Neural progenitor cell (in vitro differentiated cells): Measurements from ENCODE around the gene TM4SF20. TPM values are rescaled to one million over a fixed set of nuclear protein-coding genes. Genes with fewer than 3 reads are reported as not detected.

Experiments used
- DNase-seq: peaks from one replicate; pipeline ENCODE4 v3.0.0-alpha.2; 2016; ENCODE audit warnings: low spot score
- H2AFZ ChIP-seq: fragments of 200-600 bp; sonication (generic); replicated peaks from 2 replicates; pipeline ENCODE4 v1.6.1; 2016; ENCODE audit warnings: antibody characterized with exemption
- H3F3A ChIP-seq: fragments of 200-600 bp; sonication (generic); 2 replicates; pipeline ENCODE4 v1.6.1; 2016; ENCODE audit warnings: antibody characterized with exemption, low read depth
- H3K27ac ChIP-seq: fragments of 200-600 bp; sonication (generic); 2 replicates; pipeline ENCODE4 v1.5.1; 2016; ENCODE audit warnings: mild to moderate bottlenecking
- H3K27me3 ChIP-seq: fragments of 200-600 bp; sonication (generic); 2 replicates; pipeline ENCODE4 v1.6.1; 2016; ENCODE audit warnings: mild to moderate bottlenecking, moderate library complexity
- H3K36me3 ChIP-seq: fragments of 200-600 bp; sonication (generic); 2 replicates; pipeline ENCODE4 v1.5.1; 2016
- H3K4me1 ChIP-seq: fragments of 200-600 bp; sonication (generic); 2 replicates; pipeline ENCODE4 v1.6.1; 2016; ENCODE audit warnings: mixed run types
- H3K4me2 ChIP-seq: fragments of 200-600 bp; sonication (generic); 2 replicates; pipeline ENCODE4 v1.6.1; 2016
- H3K4me3 ChIP-seq: fragments of 200-600 bp; sonication (generic); 2 replicates; pipeline ENCODE4 v1.5.1; 2016
- H3K79me2 ChIP-seq: fragments of 200-600 bp; sonication (generic); 2 replicates; pipeline ENCODE4 v1.6.1; 2016; ENCODE audit warnings: low read depth
- H3K9ac ChIP-seq: fragments of 200-600 bp; sonication (generic); 2 replicates; pipeline ENCODE4 v1.6.1; 2016
- H3K9me3 ChIP-seq: fragments of 200-600 bp; sonication (generic); 2 replicates; pipeline ENCODE4 v1.5.1; 2016; ENCODE audit warnings: low read depth
- H4K20me1 ChIP-seq: fragments of 200-600 bp; sonication (generic); 2 replicates; pipeline ENCODE4 v1.6.1; 2016; ENCODE audit warnings: low read depth
- H3K27ac Mint-ChIP-seq: 3 replicates; pipeline ENCODE4 v1.8.0; 2021; ENCODE audit warnings: mixed read lengths
- H3K27me3 Mint-ChIP-seq: 2 replicates; pipeline ENCODE4 v1.8.0; 2022; ENCODE audit warnings: low read depth, mild to moderate bottlenecking, inconsistent platforms, moderate library complexity, mixed read lengths; ENCODE audit not compliant: insufficient read depth
- H3K36me3 Mint-ChIP-seq: 3 replicates; pipeline ENCODE4 v1.8.0; 2021; ENCODE audit warnings: mixed read lengths
- H3K4me1 Mint-ChIP-seq: 3 replicates; pipeline ENCODE4 v1.8.0; 2021; ENCODE audit warnings: mixed read lengths
- H3K4me3 Mint-ChIP-seq: 3 replicates; pipeline ENCODE4 v1.8.0; 2021; ENCODE audit warnings: mild to moderate bottlenecking, moderate library complexity, mixed read lengths
- H3K9me3 Mint-ChIP-seq: 3 replicates; pipeline ENCODE4 v1.8.0; 2020; ENCODE audit warnings: mixed read lengths
- CTCF ChIP-seq: fragments of 200-600 bp; sonication (generic); IDR thresholded peaks from 2 replicates; pipeline ENCODE4 v1.5.1; 2017; ENCODE audit warnings: antibody characterized with exemption, mild to moderate bottlenecking
- EZH2 ChIP-seq: fragments of 200-600 bp; sonication (generic); IDR thresholded peaks from 2 replicates; pipeline ENCODE4 v1.6.1; 2017; ENCODE audit warnings: antibody characterized with exemption, mild to moderate bottlenecking, moderate library complexity
- EZH2phosphoT487 ChIP-seq: fragments of 200-600 bp; sonication (generic); IDR thresholded peaks from 2 replicates; pipeline ENCODE4 v1.6.1; 2017; ENCODE audit warnings: antibody characterized with exemption
- total RNA-seq: library from RNA; depleted of rRNA; stranded (reverse); fragments of >200 nt; gene quantifications from 2 replicates; pipeline ENCODE4 v1.2.3, GENCODE V29; 2015; ENCODE audit warnings: low replicate concordance

Gene TM4SF20
- total RNA-seq, 1 donor from 2014 or later = not detected

GRCh38 chr2:227411320-227411989, 32.3 kb upstream of the TM4SF20 start:
- H3K9ac ChIP-seq = no peak overlapping the region
- H3K36me3 ChIP-seq = no peaks in the 10 kb centered on the region
- H3K4me3 Mint-ChIP-seq = no peak overlapping the region
- TF ChIP-seq EZH2 (no peak), CTCF (no peak), EZH2phosphoT487 (no peak)
- H4K20me1 ChIP-seq = no peaks in the 10 kb centered on the region
- no peaks in the 10 kb centered on the region for H3K79me2 ChIP-seq
- peaks cover 5% of the 10 kb centered on the region for H3K27me3 Mint-ChIP-seq
- H3K4me3 ChIP-seq = no peak overlapping the region
- peak overlapping the region; percentile 29 for H2AFZ ChIP-seq
- H3F3A ChIP-seq = no peaks in the 10 kb centered on the region
- H3K4me1 ChIP-seq = no peaks in the 10 kb centered on the region
- no peaks in the 10 kb centered on the region for H3K27me3 ChIP-seq
- no peaks in the 10 kb centered on the region for H3K36me3 Mint-ChIP-seq
- H3K27ac Mint-ChIP-seq = no peak overlapping the region
- H3K27ac ChIP-seq = no peak overlapping the region
- no peaks in the 10 kb centered on the region for H3K9me3 Mint-ChIP-seq
- H3K9me3 ChIP-seq = no peaks in the 10 kb centered on the region
- no peak for DNase-seq
- H3K4me1 Mint-ChIP-seq = peaks cover 7% of the 10 kb centered on the region
- H3K4me2 ChIP-seq = no peak overlapping the region

- no peak overlapping the region for H2AFZ ChIP-seq
- H3K36me3 ChIP-seq = no peaks in the 10 kb centered on the region
- no peak for DNase-seq
- H3K27ac ChIP-seq = no peak overlapping the region
- Mint-ChIP-seq H3K9me3 (no peaks in the 10 kb centered on the region), H3K36me3 (no peaks in the 10 kb centered on the region), H3K27me3 (peaks cover 5% of the 10 kb centered on the region), H3K4me1 (peaks cover 9% of the 10 kb centered on the region), H3K4me3 (no peak overlapping the region), H3K27ac (no peak overlapping the region)
- no peaks in the 10 kb centered on the region for H3F3A ChIP-seq
- H3K27me3 ChIP-seq = no peaks in the 10 kb centered on the region
- no peak overlapping the region for H3K9ac ChIP-seq
- no peaks in the 10 kb centered on the region for H3K79me2 ChIP-seq
- no peaks in the 10 kb centered on the region for H4K20me1 ChIP-seq
- no peak for TF ChIP-seq EZH2phosphoT487
- TF ChIP-seq CTCF = no peak
- TF ChIP-seq EZH2 = no peak
- no peaks in the 10 kb centered on the region for H3K4me1 ChIP-seq
- no peak overlapping the region for H3K4me2 ChIP-seq
- H3K9me3 ChIP-seq = no peaks in the 10 kb centered on the region
- no peak overlapping the region for H3K4me3 ChIP-seq
These were observed 31.1 kb upstream of the TM4SF20 start for GRCh38 chr2:227410191-227410590.

GRCh38 chr2:227407591-227408151, 28.6 kb upstream of the TM4SF20 start:
- DNase-seq = peak; percentile 44
- Histone ChIP-seq H3K36me3 (no peaks in the 10 kb centered on the region), H3K9me3 (no peaks in the 10 kb centered on the region)

More at GRCh38 chr2:227407591-227408151, 28.6 kb upstream of the TM4SF20 start:
- Mint-ChIP-seq H3K27me3 (peaks cover 2% of the 10 kb centered on the region), H3K9me3 (peaks cover 4% of the 10 kb centered on the region), H3K4me1 (peaks cover 9% of the 10 kb centered on the region), H3K27ac (no peak overlapping the region), H3K4me3 (no peak overlapping the region), H3K36me3 (no peaks in the 10 kb centered on the region)
- H3K9ac ChIP-seq = no peak overlapping the region
- H3F3A ChIP-seq = no peaks in the 10 kb centered on the region
- no peak overlapping the region for H3K4me2 ChIP-seq
- H3K27me3 ChIP-seq = no peaks in the 10 kb centered on the region
- H4K20me1 ChIP-seq = no peaks in the 10 kb centered on the region
- no peak overlapping the region for H3K27ac ChIP-seq
- H3K79me2 ChIP-seq = no peaks in the 10 kb centered on the region
- H3K4me1 ChIP-seq = no peaks in the 10 kb centered on the region
- no peak overlapping the region for H2AFZ ChIP-seq
- no peak overlapping the region for H3K4me3 ChIP-seq
- TF ChIP-seq CTCF (no peak), EZH2 (no peak), EZH2phosphoT487 (no peak)
